ENCODE results near the gene CRNN.

CRNN gene

GRCh38 chr1:152415454-152416227 lies 1.6 kb upstream of the CRNN start:
- DNase-seq = no peak

DNA sequence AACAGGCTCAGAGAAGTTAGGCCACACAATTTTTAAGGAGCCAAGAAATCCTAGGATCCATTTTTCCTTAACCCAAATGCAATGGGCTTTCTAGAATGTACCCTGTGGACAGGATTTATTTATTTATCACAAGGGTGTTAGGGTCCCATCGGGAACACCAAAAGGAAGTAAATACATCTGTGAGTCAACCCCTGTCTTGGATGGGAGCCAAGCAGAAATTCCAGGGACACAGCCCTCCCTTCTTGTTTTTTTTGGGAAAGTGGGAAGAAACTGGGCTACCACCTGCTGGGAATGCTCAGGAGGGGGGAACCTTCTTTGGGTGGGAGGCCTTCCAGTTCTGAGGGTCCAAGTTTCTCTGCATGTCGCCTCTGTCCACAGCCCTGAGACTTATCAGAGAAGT lies 1.3 kb downstream of the CRNN start:
- no peak for DNase-seq

DNA sequence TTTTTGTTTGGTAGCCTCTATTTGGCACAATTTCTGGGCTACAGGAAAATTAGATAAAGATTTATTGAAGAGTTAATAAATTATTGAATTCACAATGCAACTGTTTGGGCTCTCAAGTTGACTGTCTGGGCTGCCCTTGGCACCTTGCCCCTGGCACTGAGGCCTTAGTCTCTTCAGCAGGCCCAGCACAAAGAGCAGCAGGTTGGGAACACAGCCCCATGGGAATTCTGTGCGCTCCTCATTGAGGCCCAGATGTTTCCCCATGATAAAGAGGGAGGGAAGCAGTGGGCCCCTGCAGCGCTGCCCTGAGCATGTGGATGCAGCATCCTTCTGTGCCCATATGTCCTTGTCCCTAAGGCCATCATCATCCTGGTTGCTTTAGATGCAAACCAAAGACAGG lies 2.9 kb downstream of the CRNN start:
- no peak for DNase-seq

DNA sequence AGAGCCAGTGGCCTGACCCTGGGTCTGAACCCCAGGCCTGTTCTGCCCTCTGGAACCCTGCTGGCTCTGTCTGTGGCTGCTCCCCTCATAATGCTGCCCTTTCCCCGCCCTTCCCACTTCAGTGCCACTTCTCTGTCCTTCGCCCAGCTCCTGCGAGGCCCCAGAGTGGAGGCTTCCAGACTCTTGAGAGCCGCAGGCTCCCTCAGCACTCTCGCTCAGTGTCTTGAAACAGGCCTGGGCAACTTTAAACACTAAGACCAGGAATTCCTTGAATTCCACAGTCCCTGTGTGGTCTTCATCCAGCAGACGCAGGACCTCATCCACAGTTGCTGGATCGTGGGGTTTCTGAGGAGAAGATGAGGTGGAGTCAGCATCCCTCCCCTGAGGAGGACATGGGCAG lies 3.5 kb downstream of the CRNN start:
- DNase-seq = no peak

GRCh38 chr1:152410028-152410427 lies 4.0 kb downstream of the CRNN start:
- DNase-seq = no peak

DNA sequence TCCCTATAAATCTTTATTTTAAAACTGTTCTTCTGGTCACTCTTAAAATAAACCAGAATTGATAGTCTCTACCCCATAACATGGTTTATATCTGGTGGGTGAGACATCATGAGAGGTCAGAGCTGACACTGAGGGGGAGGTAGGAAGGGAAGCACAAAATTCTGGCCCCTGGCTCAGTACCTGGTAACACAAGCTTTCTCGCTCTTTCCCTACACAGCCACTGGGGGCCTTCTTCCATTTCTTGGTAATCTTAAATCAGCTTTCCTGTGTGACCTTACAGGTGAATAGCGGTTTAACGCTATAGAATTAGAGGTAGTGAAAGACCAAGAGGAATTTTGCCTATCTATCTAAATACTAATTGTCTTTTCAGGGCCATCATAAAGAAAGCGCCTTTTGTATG lies 5.4 kb downstream of the CRNN start:
- DNase-seq = no peak

GRCh38 chr1:152398812-152399698 lies 15.0 kb downstream of the CRNN start:
- no peak for DNase-seq

DNA sequence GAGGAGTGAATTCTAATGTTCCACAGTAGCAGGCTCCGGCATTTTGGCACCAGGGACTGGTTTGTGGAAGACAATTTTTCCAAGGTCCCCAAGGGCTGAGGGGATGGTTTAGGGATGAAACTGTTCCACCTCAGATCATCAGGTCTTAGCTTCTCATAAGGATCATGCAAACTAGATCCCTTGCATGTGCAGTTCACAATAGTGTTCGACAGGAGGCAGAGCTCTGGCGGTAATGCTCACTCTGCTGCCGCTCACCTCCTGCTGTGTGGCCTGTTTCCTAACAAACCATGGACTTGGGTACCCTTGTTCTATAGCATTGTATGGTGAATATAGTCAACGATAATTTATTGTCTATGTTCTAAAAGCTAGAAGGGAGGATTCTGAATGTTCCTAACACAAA lies 16.6 kb downstream of the CRNN start:
- no peak for DNase-seq

DNA sequence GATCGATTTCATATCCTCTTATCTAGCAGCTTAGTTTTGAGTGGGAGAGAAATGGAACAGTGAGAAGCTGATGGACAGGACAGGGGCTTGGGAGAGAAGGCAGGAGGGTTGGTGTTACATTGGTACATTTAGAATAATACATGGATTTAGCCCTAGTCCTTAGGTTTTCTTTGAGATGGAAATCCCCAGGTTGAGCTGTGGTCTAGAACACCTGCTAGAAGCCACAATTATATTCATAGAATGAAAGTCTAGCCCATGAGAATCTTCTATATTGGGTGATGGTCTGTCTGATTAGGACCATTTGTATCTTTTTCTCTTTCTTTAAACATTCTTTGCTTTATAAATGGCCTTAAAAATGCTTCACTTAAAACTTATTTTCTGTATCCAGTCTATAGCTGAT lies 19.9 kb downstream of the CRNN start:
- DNase-seq = no peak

- DNase-seq = no peak
These were observed 21.2 kb downstream of the CRNN start for GRCh38 chr1:152392909-152393308.

DNA sequence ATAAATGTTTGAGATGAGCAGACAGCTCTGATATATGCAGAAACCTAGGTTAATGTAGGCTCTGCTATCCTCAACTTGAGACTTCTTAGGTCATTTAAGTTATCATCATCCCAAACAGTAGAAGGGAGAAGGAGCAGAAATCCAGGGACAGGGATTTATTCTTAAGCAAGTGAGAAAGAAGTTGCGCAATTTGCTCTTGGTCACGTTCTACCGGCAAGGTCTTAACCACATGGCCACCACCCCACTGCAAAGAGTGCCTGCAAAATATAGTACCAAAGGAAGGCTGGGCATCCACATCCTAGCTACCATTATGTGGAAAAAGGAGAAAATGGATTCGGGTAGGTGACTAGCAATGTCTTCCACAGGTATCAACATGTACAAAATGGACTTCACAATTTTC lies 25.2 kb downstream of the CRNN start:
- no peak for DNase-seq

DNA sequence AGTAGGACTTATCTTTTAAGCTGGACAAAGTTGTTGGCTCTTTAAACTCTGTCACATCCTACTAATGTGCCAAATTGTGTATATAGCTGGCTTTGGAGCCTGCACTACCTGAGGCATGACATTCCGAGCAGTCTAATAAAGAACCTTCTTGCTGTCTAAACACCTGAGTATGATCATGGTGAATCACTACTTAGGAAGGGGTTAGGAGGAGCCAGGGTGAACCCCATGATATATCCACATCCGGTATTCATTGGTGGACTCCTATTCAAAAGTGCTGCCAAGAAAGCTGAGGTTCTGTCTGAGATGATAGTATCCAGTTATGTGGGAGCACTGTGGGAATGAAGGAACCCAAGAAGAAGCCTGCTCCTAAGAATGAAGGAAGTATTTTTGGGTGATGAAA lies 27.1 kb downstream of the CRNN start:
- no peak for DNase-seq

DNA sequence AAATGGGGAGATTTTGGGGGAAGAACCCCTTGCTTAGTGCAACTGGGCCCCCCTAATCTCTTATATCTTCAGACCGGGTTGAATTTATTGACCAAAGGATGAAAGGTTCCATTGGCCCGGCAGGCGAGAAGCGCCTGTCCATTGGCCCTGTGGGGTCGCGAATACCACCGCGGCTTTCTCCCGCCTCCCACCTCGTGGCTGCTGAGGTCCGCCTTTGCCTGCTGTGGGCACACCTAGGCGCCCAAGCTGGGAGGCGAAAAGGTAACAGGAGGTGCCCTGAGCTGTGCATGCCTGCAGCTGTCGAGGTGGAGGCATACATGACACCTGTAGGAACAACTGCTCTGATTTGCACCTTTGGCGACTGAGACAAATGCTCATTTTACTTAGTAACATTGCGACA lies 33.1 kb downstream of the CRNN start:
- DNase-seq = no peak

DNA sequence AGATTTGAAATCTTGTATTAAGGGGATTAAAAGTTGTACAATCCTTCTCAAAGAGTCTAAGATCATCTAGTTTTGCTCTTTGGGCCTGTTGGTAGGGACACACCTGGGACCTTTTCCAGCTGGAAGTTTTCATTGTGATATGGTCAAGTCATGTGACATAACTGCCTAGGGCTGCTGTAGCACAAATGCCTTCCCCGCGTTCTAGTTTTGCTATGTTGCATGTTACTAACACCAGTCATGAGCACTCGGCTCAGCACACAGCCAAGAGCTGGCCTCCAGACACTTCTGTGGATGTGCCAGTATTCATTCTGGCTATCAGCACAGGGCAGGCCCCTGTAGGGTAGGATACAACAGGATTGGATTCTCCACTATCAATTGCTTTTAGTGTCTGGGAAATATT lies 39.6 kb downstream of the CRNN start:
- no peak for DNase-seq

- no peak for DNase-seq
These were observed 41.4 kb downstream of the CRNN start for GRCh38 chr1:152372672-152373071.

GRCh38 chr1:152367436-152367835 lies 46.6 kb downstream of the CRNN start:
- DNase-seq = no peak

DNA sequence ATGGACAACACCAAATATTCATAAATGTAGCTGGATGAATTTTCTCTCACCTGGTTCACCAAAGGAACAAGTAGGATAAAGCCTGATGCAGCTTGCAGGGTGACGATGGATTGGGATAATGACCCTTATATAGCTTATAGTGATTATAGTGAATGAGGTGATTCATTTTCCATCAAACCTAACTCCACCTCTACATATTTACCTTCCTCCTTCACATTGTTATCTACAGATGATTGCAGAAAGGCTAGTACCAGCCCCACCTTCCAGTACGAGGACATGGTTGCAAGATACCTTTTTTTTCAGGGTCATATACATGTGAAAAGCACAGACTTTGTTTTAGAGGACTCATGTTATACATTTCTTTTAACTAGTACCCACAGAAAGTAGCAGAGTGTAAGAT lies 54.2 kb downstream of the CRNN start, which contains the start of gene FLG2:
Gene FLG2 (minus strand): TSS at position 101 of the 400 bp plus-strand sequence. CDS start 1,122 bp downstream, outside the sequence.
- DNase-seq = no peak
